ENCODE results near the gene YWHAH. TPM values are rescaled to one million over a fixed set of nuclear protein-coding genes. Genes with fewer than 3 reads are reported as not detected.

YWHAH gene
- total RNA-seq, 1 donor from 2014 or later = 110 TPM

DNA sequence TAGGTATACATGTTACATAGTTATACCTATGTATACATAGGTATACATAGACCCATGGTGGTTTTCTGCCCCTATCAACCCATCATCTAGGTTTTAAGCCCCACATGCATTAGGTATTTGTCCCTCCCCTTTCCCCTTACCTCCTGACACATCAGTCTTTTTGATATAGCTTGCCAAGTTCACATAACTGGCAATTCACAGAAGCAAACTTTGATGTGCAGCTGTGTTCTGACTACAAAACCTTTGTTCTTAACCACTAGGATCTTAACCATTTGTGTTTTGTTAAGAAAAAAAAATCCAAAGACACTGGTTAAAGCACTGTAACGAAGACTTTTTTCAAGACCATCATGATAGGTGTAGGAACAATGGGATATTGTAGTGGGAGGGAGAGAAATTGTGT is 55.8 kb downstream of the YWHAH start:
- no peak for DNase-seq (ENCODE audit: extremely low spot score, unreplicated experiment)
- no peak for TF ChIP-seq CTCF (conservative IDR thresholded peaks at IDR 0.05)
- Mint-ChIP-seq H3K27me3 (peaks cover 3% of the 10 kb centered on the region), H3K27ac (peak overlapping the region; percentile 41), H3K9me3 (no peaks in the 10 kb centered on the region), H3K36me3 (no peaks in the 10 kb centered on the region), H3K4me3 (no peak overlapping the region), H3K4me1 (ENCODE audit: unreplicated experiment) (no peaks in the 10 kb centered on the region)

DNA sequence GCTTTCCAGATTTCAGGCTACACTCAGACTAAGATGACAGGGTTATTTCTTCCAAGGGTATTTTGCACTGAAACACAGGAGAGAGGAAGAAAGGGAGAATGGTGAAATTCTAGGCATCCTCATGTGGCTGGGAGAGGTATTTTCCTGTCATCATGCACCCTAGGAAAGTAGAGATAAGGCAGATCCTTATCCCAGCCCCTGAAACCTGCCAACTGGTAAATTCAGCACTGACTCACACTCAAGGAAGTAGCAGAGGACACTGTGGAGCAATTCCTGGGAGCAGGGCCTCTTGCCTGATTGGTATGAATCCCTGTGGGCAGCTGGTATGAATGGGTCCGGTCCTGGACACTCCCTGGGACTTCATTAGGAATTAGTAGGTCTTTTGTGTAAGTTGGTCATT is 61.1 kb downstream of the YWHAH start:
- Mint-ChIP-seq H3K27ac (no peak overlapping the region), H3K36me3 (no peaks in the 10 kb centered on the region), H3K4me3 (no peak overlapping the region), H3K4me1 (ENCODE audit: unreplicated experiment) (no peaks in the 10 kb centered on the region), H3K9me3 (no peaks in the 10 kb centered on the region), H3K27me3 (no peaks in the 10 kb centered on the region)
- TF ChIP-seq CTCF (conservative IDR thresholded peaks at IDR 0.05) = no peak
- DNase-seq (ENCODE audit: extremely low spot score, unreplicated experiment) = no peak

Other genes starting within 250 kb of the YWHAH start
- 68.9 and 80.9 TPM in 2 replicates for gene PRR14L, start 194.4 kb upstream of the YWHAH start, total RNA-seq (ENCODE audit: low replicate concordance)
- gene DEPDC5, start 190.5 kb upstream of the YWHAH start, total RNA-seq (ENCODE audit: low replicate concordance) = 35.5 and 40.6 TPM in 2 replicates
- gene SLC5A1, start 98.7 kb downstream of the YWHAH start, total RNA-seq (ENCODE audit: low replicate concordance) = 1.1 and 5.1 TPM in 2 replicates
- 2.1 and 4.6 TPM in 2 replicates for gene C22orf42, start 214.8 kb downstream of the YWHAH start, total RNA-seq (ENCODE audit: low replicate concordance)

Measured in type B pancreatic cell (in vitro differentiated cells).